ENCODE results near the gene ZAP70. TPM values are rescaled to one million over a fixed set of nuclear protein-coding genes. Genes with fewer than 3 reads are reported as not detected.

ZAP70 gene
- total and polyA plus RNA-seq, 2 experiments from 2014 or later, result not detected

DNA sequence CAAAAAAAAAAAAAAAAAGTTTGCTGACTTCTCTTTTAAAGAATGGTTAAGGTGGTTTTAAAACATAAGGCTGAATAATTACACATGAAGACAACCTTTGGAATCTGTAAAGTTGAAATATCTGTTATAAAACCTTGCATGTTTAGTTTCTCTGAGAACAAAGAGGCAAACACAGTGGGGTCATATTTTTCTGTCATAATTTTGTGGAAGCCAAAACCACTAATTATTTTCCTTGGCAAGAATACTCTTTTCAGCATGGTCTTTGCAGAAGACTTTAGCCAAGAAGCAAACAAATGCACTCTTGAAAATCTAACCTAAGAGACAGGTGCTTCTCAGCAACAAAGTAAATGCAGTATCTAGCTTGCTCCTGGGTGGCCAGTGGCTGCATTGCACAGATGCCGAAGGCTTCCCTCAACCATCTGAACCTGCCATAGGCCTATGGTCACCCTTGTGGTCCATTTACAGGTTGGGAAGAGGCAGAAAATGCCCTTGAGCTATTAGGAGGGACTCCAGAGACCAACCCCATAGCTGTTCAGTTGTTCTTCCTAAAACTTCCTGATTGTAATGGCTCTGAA lies 44.8 kb downstream of the ZAP70 start:
- no peak for DNase-seq
- H3K27ac ChIP-seq, result no peak overlapping the region
- H3K79me2 ChIP-seq (ENCODE audit: insufficient read depth), result no peaks in the 10 kb centered on the region
- no peaks in the 10 kb centered on the region for H4K20me1 ChIP-seq (ENCODE audit: insufficient read depth)
- 88 to 96% methylated on average over 1 of the region's 1 CpG for WGBS, 2 experiments (ENCODE audit: low coverage in 1 of 2, low lambda C conversion rate in 2 of 2, missing lambda C conversion rate in 2 of 2)
- no peak overlapping the region for H2AFZ ChIP-seq
- H3K9me3 ChIP-seq (ENCODE audit: low read depth), result no peaks in the 10 kb centered on the region
- peaks cover 3% of the 10 kb centered on the region; the same call in 1 of the 2 replicates for H3F3A ChIP-seq (ENCODE audit: insufficient read depth)
- H3K36me3 ChIP-seq (ENCODE audit: low read depth), result peaks cover 16% of the 10 kb centered on the region
- no peaks in the 10 kb centered on the region for H3K27me3 ChIP-seq (replicated peaks; ENCODE audit: insufficient read depth)
- TF ChIP-seq EZH2 (IDR thresholded peaks at IDR 0.05; ENCODE audit: insufficient read depth, poor library complexity, severe bottlenecking), result no peak
- no peak for TF ChIP-seq EZH2phosphoT487 (IDR thresholded peaks at IDR 0.05; ENCODE audit: insufficient read depth, low read depth)
- H3K9ac ChIP-seq, result no peak overlapping the region
- in situ Hi-C loops (cut with MboI), result no loop called here
- peaks cover 2% of the 10 kb centered on the region; the same call in 1 of the 2 replicates for H3K4me1 ChIP-seq (ENCODE audit: insufficient read depth)
- no peak overlapping the region for H3K4me2 ChIP-seq (ENCODE audit: unreplicated experiment)
- H3K4me3 ChIP-seq, result no peak overlapping the region
- H3K9me2 ChIP-seq (ENCODE audit: insufficient read depth), result no peaks in the 10 kb centered on the region

DNA sequence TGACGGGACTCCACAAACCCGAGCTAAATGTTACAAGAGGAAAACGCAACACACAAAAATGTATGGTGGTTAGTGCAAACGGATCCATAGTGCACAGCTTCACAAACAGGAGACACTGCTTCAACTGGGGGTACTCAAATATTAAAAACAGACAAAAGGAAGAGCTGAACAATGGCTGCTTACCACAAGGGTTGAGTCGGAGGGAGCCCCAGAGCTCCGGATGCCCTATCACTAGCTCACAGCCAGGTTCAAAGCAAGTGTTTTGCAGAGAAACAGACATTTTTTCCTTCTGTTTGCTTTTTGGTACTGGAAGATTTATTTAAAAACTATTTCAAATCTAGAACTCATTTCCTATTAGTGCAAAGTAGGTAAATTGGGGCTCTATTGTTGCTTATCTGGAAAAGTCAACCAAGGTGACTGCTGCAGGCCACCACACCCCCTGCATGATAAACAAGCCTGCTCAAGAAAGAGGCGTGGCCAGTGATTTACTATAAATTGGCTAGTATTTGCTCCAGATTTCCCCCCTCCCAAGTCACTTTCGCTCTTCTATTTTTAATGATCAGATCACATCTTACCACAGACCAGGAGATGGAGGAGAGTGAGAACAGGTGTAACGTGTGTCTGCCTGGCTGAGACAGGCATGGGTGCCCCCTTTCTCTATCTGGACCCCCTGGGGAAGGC lies 46.5 kb downstream of the ZAP70 start:
- DNase-seq, result no peak
- WGBS, 2 experiments (ENCODE audit: low coverage in 1 of 2, low lambda C conversion rate in 2 of 2, missing lambda C conversion rate in 2 of 2), result 89 to 90% methylated on average over 9 of the region's 9 CpGs
- Histone ChIP-seq H3K4me1 (ENCODE audit: insufficient read depth) (no peaks in the 10 kb centered on the region), H3K4me2 (ENCODE audit: unreplicated experiment) (no peak overlapping the region), H3K9ac (no peak overlapping the region), H3K4me3 (no peak overlapping the region), H3K9me3 (ENCODE audit: low read depth) (no peaks in the 10 kb centered on the region), H4K20me1 (ENCODE audit: insufficient read depth) (no peaks in the 10 kb centered on the region), H3K27ac (no peak overlapping the region), H3K36me3 (ENCODE audit: low read depth) (peaks cover 16% of the 10 kb centered on the region), H3K27me3 (replicated peaks; ENCODE audit: insufficient read depth) (no peaks in the 10 kb centered on the region), H3K79me2 (ENCODE audit: insufficient read depth) (no peaks in the 10 kb centered on the region), H3K9me2 (ENCODE audit: insufficient read depth) (no peaks in the 10 kb centered on the region), H3F3A (ENCODE audit: insufficient read depth) (no peaks in the 10 kb centered on the region), H2AFZ (no peak overlapping the region)
- in situ Hi-C loops (cut with MboI), result no loop called here
- TF ChIP-seq EZH2phosphoT487 (IDR thresholded peaks at IDR 0.05; ENCODE audit: insufficient read depth, low read depth) (no peak), EZH2 (IDR thresholded peaks at IDR 0.05; ENCODE audit: insufficient read depth, poor library complexity, severe bottlenecking) (no peak)

DNA sequence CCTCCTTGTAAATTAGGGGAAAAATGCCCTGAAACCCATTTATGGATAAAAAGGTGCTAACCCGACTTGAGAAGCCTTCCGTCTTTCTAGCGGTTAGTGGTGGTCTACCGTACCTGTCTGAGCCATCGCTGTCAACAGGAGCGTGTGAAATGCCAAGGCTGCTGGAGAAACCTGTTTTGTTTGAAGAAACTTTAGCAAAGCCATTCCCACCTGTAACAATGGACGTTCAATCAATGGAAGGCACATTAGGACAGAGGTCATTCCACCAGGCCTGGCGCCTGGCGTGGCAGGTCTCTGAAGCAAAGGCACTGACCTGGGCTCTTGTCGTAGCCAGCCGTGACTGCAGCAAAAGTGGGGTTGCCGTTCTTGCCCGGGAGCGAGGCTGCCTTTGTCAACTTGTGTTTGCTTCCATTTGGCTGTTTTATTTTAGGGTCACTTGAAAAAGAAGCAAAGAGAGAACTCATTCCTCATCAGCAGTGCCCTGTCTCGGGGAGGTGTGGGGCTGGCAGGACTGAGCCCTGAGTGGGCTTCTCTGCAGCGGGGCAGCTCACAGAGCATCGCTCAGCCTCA lies 47.2 kb downstream of the ZAP70 start:
- TF ChIP-seq EZH2phosphoT487 (IDR thresholded peaks at IDR 0.05; ENCODE audit: insufficient read depth, low read depth), result no peak
- no peak for TF ChIP-seq EZH2 (IDR thresholded peaks at IDR 0.05; ENCODE audit: insufficient read depth, poor library complexity, severe bottlenecking)
- peaks cover 21% of the 10 kb centered on the region for H3K36me3 ChIP-seq (ENCODE audit: low read depth)
- no peaks in the 10 kb centered on the region for H3K9me3 ChIP-seq (ENCODE audit: low read depth)
- H3K27me3 ChIP-seq (replicated peaks; ENCODE audit: insufficient read depth), result no peaks in the 10 kb centered on the region
- no peak overlapping the region for H3K9ac ChIP-seq
- H3K4me3 ChIP-seq, result no peak overlapping the region
- DNase-seq, result no peak
- no peak overlapping the region for H3K27ac ChIP-seq
- H3K79me2 ChIP-seq (ENCODE audit: insufficient read depth), result no peaks in the 10 kb centered on the region
- H3K4me2 ChIP-seq (ENCODE audit: unreplicated experiment), result no peak overlapping the region
- H3F3A ChIP-seq (ENCODE audit: insufficient read depth), result no peaks in the 10 kb centered on the region
- no peaks in the 10 kb centered on the region for H3K4me1 ChIP-seq (ENCODE audit: insufficient read depth)
- in situ Hi-C loops (cut with MboI), result no loop called here
- WGBS, 2 experiments (ENCODE audit: low coverage in 1 of 2, low lambda C conversion rate in 2 of 2, missing lambda C conversion rate in 2 of 2), result 95% methylated on average over 17 of the region's 17 CpGs
- no peak overlapping the region for H2AFZ ChIP-seq
- no peaks in the 10 kb centered on the region for H4K20me1 ChIP-seq (ENCODE audit: insufficient read depth)
- no peaks in the 10 kb centered on the region for H3K9me2 ChIP-seq (ENCODE audit: insufficient read depth)

DNA sequence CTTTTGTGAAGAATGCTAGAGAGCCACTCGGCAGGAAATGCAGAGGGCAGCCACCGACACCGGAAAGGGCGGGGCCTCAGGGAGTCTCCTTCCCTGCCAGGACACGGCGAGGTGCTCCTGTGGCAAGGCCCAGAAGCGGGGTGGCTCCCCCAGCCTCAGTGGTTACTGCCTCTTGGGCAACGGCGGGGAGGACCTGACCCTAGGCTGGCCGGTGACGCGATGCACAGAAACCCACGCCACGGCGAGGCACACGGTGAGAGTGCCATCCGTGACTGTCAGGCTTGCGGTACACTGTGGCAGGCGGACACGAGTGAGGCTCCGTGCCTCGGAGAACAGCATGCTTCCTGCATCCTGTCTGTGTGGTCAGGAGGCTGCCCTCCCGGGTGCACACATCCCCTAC lies 47.8 kb downstream of the ZAP70 start:
- in situ Hi-C loops (cut with MboI), result no loop called here
- H3K9ac ChIP-seq, result no peak overlapping the region
- H3K27ac ChIP-seq, result no peak overlapping the region
- 89 to 93% methylated on average over 23 of the region's 23 CpGs for WGBS, 2 experiments (ENCODE audit: low coverage in 1 of 2, low lambda C conversion rate in 2 of 2, missing lambda C conversion rate in 2 of 2)
- H3K4me2 ChIP-seq (ENCODE audit: unreplicated experiment), result no peak overlapping the region
- DNase-seq, result no peak
- H3K79me2 ChIP-seq (ENCODE audit: insufficient read depth), result no peaks in the 10 kb centered on the region
- no peaks in the 10 kb centered on the region for H4K20me1 ChIP-seq (ENCODE audit: insufficient read depth)
- no peaks in the 10 kb centered on the region for H3F3A ChIP-seq (ENCODE audit: insufficient read depth)
- no peak overlapping the region for H3K4me3 ChIP-seq
- H3K36me3 ChIP-seq (ENCODE audit: low read depth), result peaks cover 22% of the 10 kb centered on the region
- H3K9me3 ChIP-seq (ENCODE audit: low read depth), result no peaks in the 10 kb centered on the region
- no peaks in the 10 kb centered on the region for H3K9me2 ChIP-seq (ENCODE audit: insufficient read depth)
- H2AFZ ChIP-seq, result no peak overlapping the region
- no peak for TF ChIP-seq EZH2phosphoT487 (IDR thresholded peaks at IDR 0.05; ENCODE audit: insufficient read depth, low read depth)
- TF ChIP-seq EZH2 (IDR thresholded peaks at IDR 0.05; ENCODE audit: insufficient read depth, poor library complexity, severe bottlenecking), result no peak
- no peaks in the 10 kb centered on the region for H3K4me1 ChIP-seq (ENCODE audit: insufficient read depth)
- no peaks in the 10 kb centered on the region for H3K27me3 ChIP-seq (replicated peaks; ENCODE audit: insufficient read depth)

All from GM23248 (cell line).